ENCODE data around the gene JMJD8. TPM values are rescaled to one million over a fixed set of nuclear protein-coding genes. Genes with fewer than 3 reads are reported as not detected.

The JMJD8 gene
- total and polyA plus RNA-seq, 8 donors: 24.2 to 229 (median 83.3) TPM

GRCh38 chr16:652454-653305 lies 31.5 kb downstream of the JMJD8 start:
- intact Hi-C loops (cut with DNase I; ENCODE audit: low total_unique reads): loop anchor here (10.0 kb wide), 1 partner anchor 78 kb away; no protein-coding TSS in a partner anchor

DNA sequence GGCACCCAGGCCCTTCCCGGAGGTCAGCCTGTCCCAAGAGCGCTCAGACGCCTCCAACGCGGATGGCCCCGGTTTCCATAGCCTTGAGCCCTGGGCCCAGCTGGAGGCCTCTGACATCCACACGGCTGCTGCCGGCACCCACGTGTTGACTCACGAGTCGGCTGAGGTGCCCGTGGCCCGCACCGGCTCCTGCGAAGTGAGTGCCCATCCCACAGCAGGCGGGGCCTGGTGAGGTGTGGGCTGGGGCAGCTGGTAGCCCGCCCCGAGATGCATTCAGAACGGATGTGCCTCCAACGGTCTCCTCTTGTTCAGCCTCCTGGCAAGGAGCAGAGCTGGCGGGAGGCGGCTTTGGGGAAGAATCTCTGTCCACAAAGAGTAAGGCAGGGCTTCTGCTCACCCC lies 32.3 kb downstream of the JMJD8 start:
- 90 to 99% (median 92%) methylated on average over 10 to 22 of the region's 22 CpGs for WGBS, 5 donors
- TF ChIP-seq POLR2A (IDR thresholded peaks at IDR 0.05): no peak
- no peak for TF ChIP-seq CTCF (IDR thresholded peaks at IDR 0.05)
- TF ChIP-seq EP300 (IDR thresholded peaks at IDR 0.05): no peak
- no peak for TF ChIP-seq POLR2AphosphoS5 (IDR thresholded peaks at IDR 0.05)
- Histone ChIP-seq H3K4me1 (peaks cover 34 to 43% (median 41%) of the 10 kb centered on the region in 4 donors), H3K27me3 (no peaks in the 10 kb centered on the region), H3K27ac (no peak overlapping the region), H3K4me3 (no peak overlapping the region), H3K9me3 (no peaks in the 10 kb centered on the region), H3K36me3 (peaks cover 7 to 51% (median 43%) of the 10 kb centered on the region in 4 donors)
- intact Hi-C loops (cut with DNase I; ENCODE audit: low total_unique reads): loop anchor here (10.0 kb wide), 1 partner anchor 77 kb away; no protein-coding TSS in a partner anchor
- no peak for DNase-seq

More at GRCh38 chr16:652454-653305, 31.5 kb downstream of the JMJD8 start:
- no peak for DNase-seq
- Histone ChIP-seq H3K36me3 (peaks cover 7 to 60% (median 52%) of the 10 kb centered on the region in 4 donors), H3K27me3 (no peaks in the 10 kb centered on the region), H3K27ac (no peak overlapping the region), H3K4me3 (no peak overlapping the region), H3K4me1 (peaks cover 25 to 35% (median 32%) of the 10 kb centered on the region in 4 donors), H3K9me3 (no peaks in the 10 kb centered on the region)
- TF ChIP-seq CTCF (IDR thresholded peaks at IDR 0.05) (no peak), POLR2A (IDR thresholded peaks at IDR 0.05) (no peak), EP300 (IDR thresholded peaks at IDR 0.05) (no peak), POLR2AphosphoS5 (IDR thresholded peaks at IDR 0.05) (no peak)
- WGBS, 5 donors: 81 to 91% (median 87%) methylated on average over 14 to 28 of the region's 28 CpGs

- Histone ChIP-seq H3K36me3 (peaks cover 0 to 29% (median 24%) of the 10 kb centered on the region in 4 donors), H3K9me3 (no peaks in the 10 kb centered on the region), H3K27ac (peak overlapping the region; percentile 88 to 95 (median 90)), H3K4me3 (peak overlapping the region; percentile 73 to 99 (median 90)), H3K27me3 (no peaks in the 10 kb centered on the region), H3K4me1 (peaks cover 52 to 64% (median 62%) of the 10 kb centered on the region in 4 donors)
- intact Hi-C loops (cut with DNase I; ENCODE audit: low total_unique reads): loop anchor here (10.0 kb wide), 1 partner anchor 75 kb away; no protein-coding TSS in a partner anchor
- no peak for DNase-seq
- 1 to 5% (median 2%) methylated on average over 4 to 44 of the region's 44 CpGs; no CpG with 5 or more reads in 1 of the 5 donors for WGBS, 5 donors
- no peak for TF ChIP-seq POLR2A (IDR thresholded peaks at IDR 0.05)
- TF ChIP-seq EP300 (IDR thresholded peaks at IDR 0.05): no peak
- no peak for TF ChIP-seq POLR2AphosphoS5 (IDR thresholded peaks at IDR 0.05)
- TF ChIP-seq CTCF (IDR thresholded peaks at IDR 0.05): no peak
These were observed 34.5 kb downstream of the JMJD8 start for GRCh38 chr16:649631-650030.

DNA sequence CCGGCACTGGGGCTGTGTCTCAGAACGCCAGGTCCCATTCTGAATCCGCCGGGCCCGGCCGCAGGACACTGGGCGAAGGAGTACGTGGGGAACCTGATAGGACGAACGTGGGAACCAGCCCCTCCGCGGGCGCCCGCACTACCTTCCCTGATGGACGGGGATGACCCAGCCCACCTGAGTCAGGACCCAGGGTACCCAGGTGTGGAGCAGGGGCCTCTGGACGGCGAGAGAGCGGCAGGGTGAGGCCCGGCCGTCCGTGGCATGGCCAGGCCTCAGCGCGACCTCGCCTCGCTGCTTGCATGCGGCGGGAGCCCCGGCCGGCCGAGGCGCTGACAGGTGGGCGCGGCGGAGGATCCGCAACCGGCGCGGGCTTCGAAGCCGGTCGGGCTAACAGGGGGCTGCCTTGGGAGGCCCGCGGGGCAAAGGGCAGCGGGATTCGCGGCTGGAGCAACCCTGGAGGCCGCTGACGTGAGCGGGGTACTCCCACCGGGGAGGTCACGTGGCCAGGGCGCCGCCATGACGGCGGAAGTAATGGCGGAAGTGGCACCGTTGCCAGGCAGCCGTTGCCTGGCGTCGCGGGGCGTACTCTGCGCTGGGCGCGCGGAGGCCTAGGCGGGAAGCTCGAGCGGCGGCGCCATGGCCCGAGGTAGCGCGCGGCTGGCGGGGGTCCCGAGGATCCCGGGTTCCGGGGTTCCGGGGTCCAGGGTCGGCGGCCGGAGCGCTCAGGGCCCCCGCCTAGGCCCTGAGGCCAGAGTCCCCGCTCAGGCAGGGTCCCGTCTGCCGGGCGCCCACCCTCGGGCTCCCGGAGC lies 35.1 kb downstream of the JMJD8 start, which contains the start of gene WDR90:
WDR90 (plus strand) TSS at position 585 of the 809 bp plus-strand sequence; CDS start at position 637, 52 bp downstream.
- intact Hi-C loops (cut with DNase I; ENCODE audit: low total_unique reads): no loop called here
- DNase-seq: peak; percentile 94 to 98
- 1 to 5% (median 1%) methylated on average over 19 to 91 of the region's 91 CpGs for WGBS, 5 donors
- Histone ChIP-seq H3K9me3 (no peaks in the 10 kb centered on the region), H3K36me3 (peaks cover 0 to 26% (median 22%) of the 10 kb centered on the region in 4 donors), H3K27me3 (no peaks in the 10 kb centered on the region), H3K27ac (peak within 1 kb of the TSS; percentile 88 to 95 (median 90)), H3K4me3 (peak within 1 kb of the TSS; percentile 73 to 99 (median 90)), H3K4me1 (peaks cover 52 to 71% (median 67%) of the 10 kb centered on the region in 4 donors)
- TF ChIP-seq POLR2AphosphoS5 (IDR thresholded peaks at IDR 0.05): peak in 2 of 3 donors; percentile 73 to 93
- TF ChIP-seq CTCF (IDR thresholded peaks at IDR 0.05): no peak

Measured in stomach (tissue), 9 donors.